ENCODE measurements around the gene CYRIA.

Gene CYRIA

GRCh38 chr2:16626997-16627605 is 38.5 kb downstream of the CYRIA start:
- DNase-seq = no peak

- no peak for DNase-seq
Measured at GRCh38 chr2:16626497-16626896, 39.1 kb downstream of the CYRIA start.

GRCh38 chr2:16625759-16626158 is 39.9 kb downstream of the CYRIA start:
- no peak for DNase-seq

GRCh38 chr2:16625201-16625729 is 40.4 kb downstream of the CYRIA start:
- peak; percentile 10 for DNase-seq

GRCh38 chr2:16624436-16624780 is 41.2 kb downstream of the CYRIA start:
- DNase-seq = no peak

GRCh38 chr2:16623564-16624435 is 41.8 kb downstream of the CYRIA start:
- DNase-seq = no peak

- DNase-seq = no peak
Measured at GRCh38 chr2:16623031-16623430, 42.6 kb downstream of the CYRIA start.

GRCh38 chr2:16622399-16622968 is 43.1 kb downstream of the CYRIA start:
- DNase-seq = no peak

GRCh38 chr2:16621316-16621715 is 44.3 kb downstream of the CYRIA start:
- DNase-seq = no peak

GRCh38 chr2:16620590-16620989 is 45.0 kb downstream of the CYRIA start:
- DNase-seq = no peak

- no peak for DNase-seq
Measured at GRCh38 chr2:16619576-16620245, 45.9 kb downstream of the CYRIA start.

GRCh38 chr2:16617282-16618266 is 48.1 kb downstream of the CYRIA start:
- no peak for DNase-seq
